A673 (cell line): ENCODE measurements around the gene PTER. TPM values are rescaled to one million over a fixed set of nuclear protein-coding genes. Genes with fewer than 3 reads are reported as not detected.

Source experiments
- BruUV-seq: library from RNA; stranded (reverse); fragments of 400-500 nt; replicated peaks from 2 replicates; lab custom pipeline; 2021; lab: Mats Ljungman, UMichigan
- CTCF ChIA-PET: fragments of 300-600 bp; sonication (Branson Sonifier 250); formaldehyde crosslinking; loops from one replicate; lab custom pipeline; 2022; ENCODE audit warnings: antibody characterized with exemption; lab: Charles Lee
- POLR2A ChIA-PET: fragments of 300-600 bp; sonication (Branson Sonifier 250); formaldehyde crosslinking; loops from one replicate; lab custom pipeline; 2022; ENCODE audit warnings: antibody characterized with exemption; ENCODE audit not compliant: low non-redundant PET; lab: Charles Lee
- DNase-seq: peaks from one replicate; pipeline ENCODE4 v3.0.0-alpha.2; 2015; ENCODE audit warnings: low spot score
- H3K27ac ChIP-seq: fragments of 200-600 bp; sonication (generic); 2 replicates; pipeline ENCODE4 v1.5.1; 2016; ENCODE audit warnings: mixed run types, low read depth, mild to moderate bottlenecking, mixed read lengths, antibody characterized with exemption, low read length; ENCODE audit not compliant: poor library complexity, severe bottlenecking
- H3K27me3 ChIP-seq: fragments of 200-600 bp; sonication (generic); replicated peaks from 2 replicates; pipeline ENCODE4 v1.6.1; 2017; ENCODE audit warnings: mixed run types, low read depth, mild to moderate bottlenecking, mixed read lengths, antibody characterized with exemption, low read length; ENCODE audit not compliant: insufficient read depth, poor library complexity
- H3K36me3 ChIP-seq: fragments of 200-600 bp; sonication (generic); 2 replicates; pipeline ENCODE4 v1.6.1; 2016; ENCODE audit warnings: mixed run types, mild to moderate bottlenecking, mixed read lengths, antibody characterized with exemption, low read length; ENCODE audit not compliant: insufficient read depth, poor library complexity, severe bottlenecking
- H3K4me1 ChIP-seq: fragments of 200-600 bp; sonication (generic); 2 replicates; pipeline ENCODE4 v1.6.1; 2017; ENCODE audit warnings: mixed run types, mild to moderate bottlenecking, mixed read lengths, antibody characterized with exemption, low read length; ENCODE audit not compliant: insufficient read depth, poor library complexity, severe bottlenecking
- H3K4me3 ChIP-seq: fragments of 200-600 bp; sonication (generic); 2 replicates; pipeline ENCODE4 v1.5.1; 2016; ENCODE audit warnings: low read depth, mixed run types, mild to moderate bottlenecking, mixed read lengths, low read length; ENCODE audit not compliant: poor library complexity, severe bottlenecking
- H3K9me3 ChIP-seq: fragments of 200-600 bp; sonication (generic); 2 replicates; pipeline ENCODE4 v1.6.1; 2016; ENCODE audit warnings: mixed run types, low read depth, mild to moderate bottlenecking, mixed read lengths, antibody characterized with exemption, low read length; ENCODE audit not compliant: poor library complexity, severe bottlenecking
- EZH2 ChIP-seq: fragments of 200-600 bp; sonication (generic); IDR thresholded peaks from 2 replicates; pipeline ENCODE4 v1.6.1; 2017; ENCODE audit warnings: borderline replicate concordance, low read depth, mild to moderate bottlenecking, mixed read lengths, antibody characterized with exemption, low read length; ENCODE audit not compliant: poor library complexity, severe bottlenecking
- intact Hi-C: fragments of 100-400 bp; cut with micrococcal nuclease; formaldehyde crosslinking; loops from one replicate; pipeline ENCODE4 v1.10.0; 2022; ENCODE audit not compliant: unreplicated experiment
- total RNA-seq: library from RNA; stranded (reverse); gene quantifications from 2 replicates; pipeline ENCODE4 v1.2.3, GENCODE V29; 2021
- TF ChIP-seq, protein P1 (sequence below): fragments of 300-800, 200-600 bp; sonication (generic); conservative IDR thresholded peaks from 2 replicates; pipeline ENCODE4 v1.5.1; 2017; ENCODE audit warnings: low read depth, mild to moderate bottlenecking, antibody characterized with exemption, low read length, moderate library complexity, mixed read lengths

The PTER gene
- total RNA-seq, 1 experiment from 2014 or later = 1.4 TPM

GRCh38 chr10:16459423-16459939 is 22.7 kb downstream of the PTER start:
- CTCF ChIA-PET = no interaction called here
- no peak for DNase-seq

DNA sequence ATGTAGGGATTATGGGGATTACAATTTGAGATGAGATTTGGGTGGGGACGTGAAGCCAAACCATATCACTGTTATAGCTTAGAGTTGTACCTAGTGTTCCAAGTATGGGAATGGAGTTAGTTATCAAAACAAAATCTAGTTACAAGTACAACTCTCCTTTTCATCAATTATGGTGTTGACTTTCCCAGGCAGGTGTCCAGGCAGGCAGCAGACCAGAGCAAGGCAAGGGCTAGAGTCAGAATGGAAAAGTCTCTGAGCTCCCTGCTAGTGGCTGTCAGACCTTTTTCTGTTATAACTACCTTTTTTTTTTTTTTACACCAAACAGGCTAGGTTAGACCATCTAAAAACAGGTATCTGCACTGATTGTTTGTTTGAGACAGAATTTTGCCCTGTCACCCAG is 29.2 kb downstream of the PTER start:
- Histone ChIP-seq H3K4me3 (no peak overlapping the region), H3K36me3 (no peaks in the 10 kb centered on the region), H3K4me1 (no peaks in the 10 kb centered on the region), H3K9me3 (no peaks in the 10 kb centered on the region), H3K27ac (no peak overlapping the region), H3K27me3 (peaks cover 26% of the 10 kb centered on the region)
- no peak for TF ChIP-seq EZH2
- TF ChIP-seq, protein P1, sequence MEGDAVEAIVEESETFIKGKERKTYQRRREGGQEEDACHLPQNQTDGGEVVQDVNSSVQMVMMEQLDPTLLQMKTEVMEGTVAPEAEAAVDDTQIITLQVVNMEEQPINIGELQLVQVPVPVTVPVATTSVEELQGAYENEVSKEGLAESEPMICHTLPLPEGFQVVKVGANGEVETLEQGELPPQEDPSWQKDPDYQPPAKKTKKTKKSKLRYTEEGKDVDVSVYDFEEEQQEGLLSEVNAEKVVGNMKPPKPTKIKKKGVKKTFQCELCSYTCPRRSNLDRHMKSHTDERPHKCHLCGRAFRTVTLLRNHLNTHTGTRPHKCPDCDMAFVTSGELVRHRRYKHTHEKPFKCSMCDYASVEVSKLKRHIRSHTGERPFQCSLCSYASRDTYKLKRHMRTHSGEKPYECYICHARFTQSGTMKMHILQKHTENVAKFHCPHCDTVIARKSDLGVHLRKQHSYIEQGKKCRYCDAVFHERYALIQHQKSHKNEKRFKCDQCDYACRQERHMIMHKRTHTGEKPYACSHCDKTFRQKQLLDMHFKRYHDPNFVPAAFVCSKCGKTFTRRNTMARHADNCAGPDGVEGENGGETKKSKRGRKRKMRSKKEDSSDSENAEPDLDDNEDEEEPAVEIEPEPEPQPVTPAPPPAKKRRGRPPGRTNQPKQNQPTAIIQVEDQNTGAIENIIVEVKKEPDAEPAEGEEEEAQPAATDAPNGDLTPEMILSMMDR = no peak
- POLR2A ChIA-PET = interaction anchor here (0.6 kb wide), 1 partner anchor 28 kb away, joined by 4 read pairs; no protein-coding TSS in a partner anchor
- no TSS peak for BruUV-seq
- no peak for DNase-seq
- CTCF ChIA-PET = no interaction called here
- intact Hi-C loops = no loop called here

More at GRCh38 chr10:16459423-16459939, 22.7 kb downstream of the PTER start:
- TF ChIP-seq, protein P1 = no peak
- no peak for TF ChIP-seq EZH2
- POLR2A ChIA-PET = no interaction called here
- no TSS peak for BruUV-seq
- intact Hi-C loops = no loop called here
- Histone ChIP-seq H3K4me1 (no peaks in the 10 kb centered on the region), H3K36me3 (no peaks in the 10 kb centered on the region), H3K27me3 (peaks cover 28% of the 10 kb centered on the region), H3K9me3 (no peaks in the 10 kb centered on the region), H3K4me3 (no peak overlapping the region), H3K27ac (no peak overlapping the region)

DNA sequence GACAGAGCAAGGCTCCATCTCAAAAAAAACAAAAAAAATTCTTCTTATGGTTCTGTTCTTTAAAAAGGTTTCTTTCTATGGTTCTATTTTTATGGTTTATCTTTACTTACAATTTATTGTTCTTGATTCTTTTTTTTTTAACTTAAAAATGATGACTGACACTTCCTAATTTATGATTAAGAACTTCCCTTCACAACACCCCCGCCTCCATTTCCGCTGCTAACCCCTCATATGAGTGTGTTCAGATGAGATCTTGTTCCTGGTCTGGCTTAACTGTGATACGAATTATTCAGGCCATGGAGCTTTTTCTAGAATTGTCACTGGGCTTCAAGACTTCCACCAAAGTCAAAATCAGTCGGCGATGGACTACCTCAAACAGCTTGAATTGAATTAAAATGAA is 33.9 kb downstream of the PTER start:
- CTCF ChIA-PET = no interaction called here
- intact Hi-C loops = no loop called here
- Histone ChIP-seq H3K27me3 (peaks cover 36% of the 10 kb centered on the region), H3K4me3 (no peak overlapping the region), H3K27ac (no peak overlapping the region), H3K9me3 (no peaks in the 10 kb centered on the region), H3K36me3 (no peaks in the 10 kb centered on the region), H3K4me1 (no peaks in the 10 kb centered on the region)
- TF ChIP-seq, protein P1 = no peak
- no peak for TF ChIP-seq EZH2
- no TSS peak for BruUV-seq
- POLR2A ChIA-PET = no interaction called here
- DNase-seq = no peak
